HepG2 (cell line): ENCODE results near the gene SZRD1. TPM values are rescaled to one million over a fixed set of nuclear protein-coding genes. Genes with fewer than 3 reads are reported as not detected.

Experiments
- ATAC-seq: fragments of 200-7000 bp; cut with Tn5 transposase; 3 replicates; pipeline ENCODE4 v1.9.1; 2020; ENCODE audit warnings: mild to moderate bottlenecking, moderate library complexity
- BruUV-seq: library from RNA; stranded (reverse); fragments of 400-500 nt; replicated peaks from 2 replicates; lab custom pipeline; 2021; lab: Mats Ljungman, UMichigan
- CTCF ChIA-PET: fragments of 300-600 bp; formaldehyde crosslinking; extraction: SDS; loops from one replicate; lab custom pipeline; 2021; ENCODE audit warnings: low total read pairs, inconsistent platforms, low intra/inter-chr PET ratio; lab: Yijun Ruan, JAX
- POLR2A ChIA-PET: fragments of 350-600 bp; sonication (Branson Sonifier 250); formaldehyde crosslinking; loops from one replicate; lab custom pipeline; 2020; ENCODE audit warnings: antibody characterized with exemption, inconsistent platforms; lab: Yijun Ruan, JAX
- DNase-seq: peaks from one replicate; pipeline ENCODE4 v3.0.0-alpha.2; 2015; ENCODE audit warnings: low spot score
- FAIRE-seq: peaks from 3 replicates; lab custom pipeline; 2011; peaks lifted over from hg19 to GRCh38; lab: Jason Lieb, UNC
- H2AFZ ChIP-seq: one replicate; pipeline ENCODE4 v1.6.1; 2011; ENCODE audit warnings: low read length, inconsistent platforms
- H3K27ac ChIP-seq: fragments of 300-600 bp; 3 replicates; pipeline ENCODE4 v1.8.0; 2011; ENCODE audit warnings: mixed run types, mild to moderate bottlenecking, mixed read lengths, low read length, inconsistent platforms; ENCODE audit not compliant: insufficient read depth; ENCODE audit errors: extremely low read length
- H3K27me3 ChIP-seq, 2 experiments: fragments of 200-600 bp in 1 of 2; 2 replicates in 1 of 2; 3 replicates in 1 of 2; pipeline versions ENCODE4 v1.6.0 to v1.8.0; 2011; ENCODE audit warnings: low read length in 2 of 2, mild to moderate bottlenecking in 2 of 2, moderate library complexity in 2 of 2, inconsistent platforms in 1 of 2; ENCODE audit not compliant: insufficient read depth in 2 of 2, control insufficient read depth in 1 of 2
- H3K36me3 ChIP-seq, 2 experiments: fragments of 200-600 bp in 1 of 2; replicated peaks in 1 of 2; 2 replicates in 1 of 2; 3 replicates in 1 of 2; pipeline versions ENCODE4 v1.5.1 to v1.8.0; 2011; ENCODE audit warnings: low read length in 2 of 2, inconsistent platforms in 1 of 2; ENCODE audit not compliant: insufficient read depth in 2 of 2, control insufficient read depth in 1 of 2
- H3K4me1 ChIP-seq: 2 replicates; pipeline ENCODE4 v1.5.1; 2012; ENCODE audit warnings: low read length, inconsistent platforms; ENCODE audit not compliant: insufficient read depth
- H3K4me2 ChIP-seq: 2 replicates; pipeline ENCODE4 v1.6.0; 2011; ENCODE audit warnings: low read depth, low read length, inconsistent platforms
- H3K4me3 ChIP-seq, 3 experiments: fragments of 200-600 bp in 1 of 3; sonication (generic), shearing (Covaris generic) in 1 of 3; replicated peaks in 1 of 3; 2 replicates each; pipeline ENCODE4 v1.5.1; 2011 to 2016; ENCODE audit warnings: low read length in 3 of 3, inconsistent platforms in 2 of 3, low read depth in 2 of 3, mild to moderate bottlenecking in 2 of 3, control low read depth in 1 of 3, mixed read lengths in 1 of 3; ENCODE audit not compliant: insufficient read depth in 1 of 3
- H3K79me2 ChIP-seq: one replicate; pipeline ENCODE4 v1.6.1; 2011; ENCODE audit warnings: low read length, inconsistent platforms; ENCODE audit not compliant: insufficient read depth
- H3K9ac ChIP-seq: 2 replicates; pipeline ENCODE4 v1.6.0; 2011; ENCODE audit warnings: mild to moderate bottlenecking, low read depth, low read length, inconsistent platforms; ENCODE audit not compliant: insufficient read depth
- H3K9me3 ChIP-seq: 2 replicates; pipeline ENCODE4 v1.5.1; 2012; ENCODE audit warnings: mild to moderate bottlenecking, low read length
- H4K20me1 ChIP-seq: 2 replicates; pipeline ENCODE4 v1.6.0; 2011; ENCODE audit warnings: inconsistent platforms, mild to moderate bottlenecking, low read length, moderate library complexity; ENCODE audit not compliant: insufficient read depth
- CEBPB ChIP-seq: IDR thresholded peaks from 2 replicates; pipeline ENCODE4 v1.6.1; 2011; ENCODE audit warnings: low read depth, low read length, improper control_type of control experiment, borderline replicate concordance
- KMT2A ChIP-seq: sonication (generic); formaldehyde crosslinking; IDR thresholded peaks from 2 replicates; pipeline ENCODE4 v1.4.0; 2020; ENCODE audit warnings: missing genetic modification reagents
- PHF20 ChIP-seq: sonication (generic); formaldehyde crosslinking; IDR thresholded peaks from 2 replicates; pipeline ENCODE4 v1.5.0; 2020; ENCODE audit warnings: mild to moderate bottlenecking, missing genetic modification reagents
- RBFOX2 ChIP-seq: fragments of 200-400 bp; formaldehyde crosslinking; IDR thresholded peaks from 2 replicates; pipeline ENCODE4 v1.6.1; 2017; ENCODE audit warnings: low read depth, mild to moderate bottlenecking, low read length
- SAP130 ChIP-seq: IDR thresholded peaks from 2 replicates; pipeline ENCODE4 v1.6.1; 2016; ENCODE audit warnings: low read depth
- STAG1 ChIP-seq: sonication (generic); formaldehyde crosslinking; IDR thresholded peaks from 2 replicates; pipeline ENCODE4 v1.4.0; 2020; ENCODE audit warnings: missing genetic modification reagents
- ZBTB3 ChIP-seq: sonication (generic); formaldehyde crosslinking; IDR thresholded peaks from 2 replicates; pipeline ENCODE4 v1.4.0; 2020; ENCODE audit warnings: low read depth, mild to moderate bottlenecking, moderate library complexity, missing genetic modification reagents, borderline replicate concordance
- ZFY ChIP-seq: sonication (generic); formaldehyde crosslinking; IDR thresholded peaks from 2 replicates; pipeline ENCODE4 v1.4.0; 2020; ENCODE audit warnings: missing genetic modification reagents
- ZNF891 ChIP-seq: sonication (generic); formaldehyde crosslinking; IDR thresholded peaks from 2 replicates; pipeline ENCODE4 v1.5.0; 2020; ENCODE audit warnings: mild to moderate bottlenecking, missing genetic modification reagents
- ZSCAN12 ChIP-seq: sonication (generic); formaldehyde crosslinking; IDR thresholded peaks from 2 replicates; pipeline ENCODE4 v1.9.0; 2021; ENCODE audit warnings: mild to moderate bottlenecking, missing genetic modification reagents
- WGBS: methylation state at CpG from one replicate; pipeline ENCODE4 v1.1.6; 2017; ENCODE audit warnings: low lambda C conversion rate; 5-methylcytosine and 5-hydroxymethylcytosine counted together
- in situ Hi-C: cut with HindIII; loops from 2 replicates; pipeline ENCODE4 v1.10.0; 2017; ENCODE audit warnings: low pct_unique_long_range_greater_than_20kb; ENCODE audit not compliant: extremely low pct_ligation_motif_present
- intact Hi-C: fragments of 100-400 bp; cut with micrococcal nuclease; formaldehyde crosslinking; loops from one replicate; pipeline ENCODE4 v1.10.0; 2022; ENCODE audit not compliant: unreplicated experiment
- polyA plus RNA-seq, 8 experiments: library from polyadenylated mRNA; depleted of rRNA in 3 of 8; stranded (reverse) in 7 of 8; unstranded in 1 of 8; fragments of >200 nt; fragmentation: Illumina TruSeq in 4 of 8; extraction: Trizol in 4 of 8; gene quantifications; 2 replicates each; pipeline versions ENCODE4 v1.2.1 to v1.2.3, GENCODE V29; 2011 to 2016; ENCODE audit warnings: low read depth in 4 of 8, missing spikeins in 1 of 8, mixed read lengths in 1 of 8; ENCODE audit not compliant: insufficient read depth in 1 of 8
- total RNA-seq, 5 experiments: library from RNA; depleted of rRNA; stranded (reverse); fragments of >200 nt; fragmentation: Illumina TruSeq; extraction: Trizol; gene quantifications; 2 replicates each; pipeline ENCODE4 v1.2.3, GENCODE V29; 2016; ENCODE audit warnings: low read depth in 1 of 5
- TF ChIP-seq, protein P1 (sequence below): sonication (generic); formaldehyde crosslinking; IDR thresholded peaks from 2 replicates; pipeline ENCODE4 v1.4.0; 2020; ENCODE audit warnings: low read depth, missing genetic modification reagents

The SZRD1 gene
- total and polyA plus RNA-seq, 2 of the 13 experiments (the other 11 are each of a cell fraction or from before 2014, with no cell fraction given): 28.5 to 41.4 TPM

DNA sequence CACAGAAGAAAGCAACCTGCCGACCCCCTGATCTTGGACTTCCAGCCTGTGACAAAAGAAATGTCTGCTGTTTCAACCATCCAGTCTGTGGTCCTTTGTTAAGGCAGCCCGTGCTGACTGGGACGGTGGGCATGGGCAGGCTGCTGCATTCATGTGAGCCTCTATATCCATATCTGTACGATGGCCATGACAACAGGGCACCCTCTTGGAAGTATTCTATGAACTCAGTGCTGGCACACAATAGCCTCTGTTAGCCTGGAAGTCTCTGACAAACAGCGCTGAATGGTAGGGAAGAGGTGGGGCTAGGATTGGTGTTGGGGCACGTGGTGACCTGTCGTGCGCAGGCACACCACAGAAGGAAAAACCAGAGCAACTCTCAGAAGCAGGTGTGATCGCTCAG lies 39.8 kb downstream of the SZRD1 start:
- BruUV-seq: no TSS peak
- no peak overlapping the region for H3K27ac ChIP-seq
- intact Hi-C loops (no loop called here), in situ Hi-C loops (no loop called here)
- no peaks in the 10 kb centered on the region; a peak in 1 of 5 replicates for H3K27me3 ChIP-seq
- no peaks in the 10 kb centered on the region for H4K20me1 ChIP-seq
- DNase-seq: no peak
- peaks cover 22% of the 10 kb centered on the region for H3K4me1 ChIP-seq
- no peaks in the 10 kb centered on the region for H3K36me3 ChIP-seq
- no peak for TF ChIP-seq ZBTB3 (CRISPR knock-in tag)
- TF ChIP-seq STAG1 (CRISPR knock-in tag): no peak
- no peak for TF ChIP-seq ZSCAN12 (CRISPR knock-in tag)
- no peak for TF ChIP-seq KMT2A (CRISPR knock-in tag)
- no peak for TF ChIP-seq CEBPB
- TF ChIP-seq, all 625 proteins: peak for 0
- ChIA-PET CTCF (no interaction called here), POLR2A (no interaction called here)
- H3K9me3 ChIP-seq: no peaks in the 10 kb centered on the region
- no peak overlapping the region for H2AFZ ChIP-seq
- 80% methylated on average over 8 of the region's 9 CpGs for WGBS
- ATAC-seq: no peak
- H3K79me2 ChIP-seq: no peaks in the 10 kb centered on the region
- no peak for FAIRE-seq
- H3K4me3 ChIP-seq: no peak overlapping the region
- H3K9ac ChIP-seq: no peak overlapping the region
- no peak overlapping the region for H3K4me2 ChIP-seq

DNA sequence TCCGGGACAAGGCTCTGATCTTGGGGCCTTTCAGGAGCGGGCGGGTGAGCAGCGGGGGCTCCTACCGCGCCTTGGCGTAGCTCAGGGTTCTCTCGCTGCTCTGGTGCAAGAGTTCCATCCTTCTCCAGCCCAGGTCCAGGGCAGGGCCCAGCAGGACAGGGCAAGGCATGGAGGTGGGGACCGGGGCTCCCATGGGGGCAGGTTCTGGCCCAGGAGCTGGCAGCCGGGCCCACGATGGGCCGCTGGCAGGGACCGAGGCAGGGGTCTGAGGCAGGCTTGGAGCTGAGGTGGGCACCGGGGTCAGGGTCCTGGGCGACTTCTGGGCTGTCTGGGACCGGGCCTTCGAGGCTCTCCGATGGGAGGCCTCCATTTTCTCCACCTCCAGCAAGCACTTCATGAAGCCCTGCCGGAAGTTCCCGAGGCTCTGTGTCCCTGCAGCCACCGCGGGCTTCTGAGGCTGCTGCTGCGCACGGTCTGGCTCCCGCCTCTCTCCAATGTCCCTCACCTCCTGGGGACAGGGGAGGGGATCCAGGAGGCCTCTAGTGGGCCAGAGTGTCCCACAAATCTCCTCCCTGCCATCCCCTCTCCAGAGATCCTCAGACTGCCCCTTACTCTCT lies 42.6 kb downstream of the SZRD1 start:
- in situ Hi-C loops (no loop called here), intact Hi-C loops (no loop called here)
- Histone ChIP-seq H3K9me3 (no peaks in the 10 kb centered on the region), H3K27ac (no peak overlapping the region), H3K36me3 (no peaks in the 10 kb centered on the region), H3K4me3 (peak overlapping the region; percentile 27 to 53 (median 53); a peak in 5 of 6 replicates), H3K9ac (peak overlapping the region; percentile 49), H2AFZ (no peak overlapping the region), H4K20me1 (no peaks in the 10 kb centered on the region), H3K4me2 (peak overlapping the region; percentile 71), H3K79me2 (no peaks in the 10 kb centered on the region), H3K27me3 (no peaks in the 10 kb centered on the region; a peak in 1 of 5 replicates), H3K4me1 (peaks cover 22% of the 10 kb centered on the region)
- FAIRE-seq (no peak), DNase-seq (no peak), ATAC-seq (peak; percentile 73)
- no TSS peak for BruUV-seq
- ChIA-PET CTCF (no interaction called here), POLR2A (interaction anchor here (1.8 kb wide), 1 partner anchor 16 kb away, joined by 5 read pairs; no protein-coding TSS in a partner anchor)
- 71% methylated on average over 3 of the region's 25 CpGs for WGBS
- peak; percentile 34; the same call in 1 of the 2 replicates for TF ChIP-seq RBFOX2
- TF ChIP-seq ZNF891 (CRISPR knock-in tag): peak; percentile 62; the same call in 1 of the 2 replicates
- 0 out of 2 replicates have a peak, but pooled peaks have one; percentile 30 for TF ChIP-seq PHF20 (CRISPR knock-in tag)
- TF ChIP-seq, protein P1, sequence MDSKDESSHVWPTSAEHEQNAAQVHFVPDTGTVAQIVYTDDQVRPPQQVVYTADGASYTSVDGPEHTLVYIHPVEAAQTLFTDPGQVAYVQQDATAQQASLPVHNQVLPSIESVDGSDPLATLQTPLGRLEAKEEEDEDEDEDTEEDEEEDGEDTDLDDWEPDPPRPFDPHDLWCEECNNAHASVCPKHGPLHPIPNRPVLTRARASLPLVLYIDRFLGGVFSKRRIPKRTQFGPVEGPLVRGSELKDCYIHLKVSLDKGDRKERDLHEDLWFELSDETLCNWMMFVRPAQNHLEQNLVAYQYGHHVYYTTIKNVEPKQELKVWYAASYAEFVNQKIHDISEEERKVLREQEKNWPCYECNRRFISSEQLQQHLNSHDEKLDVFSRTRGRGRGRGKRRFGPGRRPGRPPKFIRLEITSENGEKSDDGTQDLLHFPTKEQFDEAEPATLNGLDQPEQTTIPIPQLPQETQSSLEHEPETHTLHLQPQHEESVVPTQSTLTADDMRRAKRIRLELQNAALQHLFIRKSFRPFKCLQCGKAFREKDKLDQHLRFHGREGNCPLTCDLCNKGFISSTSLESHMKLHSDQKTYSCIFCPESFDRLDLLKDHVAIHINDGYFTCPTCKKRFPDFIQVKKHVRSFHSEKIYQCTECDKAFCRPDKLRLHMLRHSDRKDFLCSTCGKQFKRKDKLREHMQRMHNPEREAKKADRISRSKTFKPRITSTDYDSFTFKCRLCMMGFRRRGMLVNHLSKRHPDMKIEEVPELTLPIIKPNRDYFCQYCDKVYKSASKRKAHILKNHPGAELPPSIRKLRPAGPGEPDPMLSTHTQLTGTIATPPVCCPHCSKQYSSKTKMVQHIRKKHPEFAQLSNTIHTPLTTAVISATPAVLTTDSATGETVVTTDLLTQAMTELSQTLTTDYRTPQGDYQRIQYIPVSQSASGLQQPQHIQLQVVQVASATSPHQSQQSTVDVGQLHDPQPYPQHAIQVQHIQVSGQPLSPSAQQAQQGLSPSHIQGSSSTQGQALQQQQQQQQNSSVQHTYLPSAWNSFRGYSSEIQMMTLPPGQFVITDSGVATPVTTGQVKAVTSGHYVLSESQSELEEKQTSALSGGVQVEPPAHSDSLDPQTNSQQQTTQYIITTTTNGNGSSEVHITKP: no peak
- TF ChIP-seq SAP130 (CRISPR knock-in tag): 0 out of 2 replicates have a peak, but pooled peaks have one; percentile 27
- peak; percentile 13; the same call in 1 of the 2 replicates for TF ChIP-seq ZFY (CRISPR knock-in tag)
